Suppressor macrophage (primary cell): ENCODE data around the gene NINJ2.
"Not testable (repeated sequence)": the region's sequence is repeated elsewhere in the genome, so short reads cannot be mapped to it uniquely, and the experiment has no call there.

ENCODE experiments used
- DNase-seq, 4 experiments: peaks; one replicate each; pipeline ENCODE4 v3.0.0-alpha.2; 2020 to 2022
- total RNA-seq, 17 experiments: gene quantifications; one replicate each; lab custom pipeline; 2026; ENCODE audit warnings: mixed read lengths in 6 of 17, inconsistent platforms in 3 of 17; lab: John Stamatoyannopoulos, UW

NINJ2 gene
- total RNA-seq = 2.0 to 9.3 (median 4.7) reads per million in 17 experiments

- DNase-seq = no peak
These were observed at the start of gene NINJ2 for GRCh38 chr12:663293-663871. TSS of gene NINJ2 (minus strand) at chr12:663445. CDS start at chr12:663360, 85 bp downstream.

- peak in 3 of 4 experiments; percentile 26 to 39 (median 36) for DNase-seq
These were observed 49.1 kb upstream of the NINJ2 start for GRCh38 chr12:712172-712863.

- no peak for DNase-seq
These were observed 46.3 kb upstream of the NINJ2 start for GRCh38 chr12:709455-710020.

- DNase-seq = not testable (repeated sequence)
These were observed 44.8 kb upstream of the NINJ2 start for GRCh38 chr12:708084-708483.

GRCh38 chr12:704516-705242 lies 41.4 kb upstream of the NINJ2 start:
- DNase-seq = no peak

- no peak for DNase-seq
These were observed 38.8 kb upstream of the NINJ2 start for GRCh38 chr12:701896-702539.

GRCh38 chr12:700016-700415 lies 36.8 kb upstream of the NINJ2 start:
- DNase-seq = peak in 1 of 4 experiments; percentile 27

- DNase-seq = not testable (repeated sequence)
These were observed 35.0 kb upstream of the NINJ2 start for GRCh38 chr12:698222-698621.

GRCh38 chr12:697481-697880 lies 34.2 kb upstream of the NINJ2 start:
- peak in 3 of 4 experiments; percentile 23 to 58 (median 49) for DNase-seq

GRCh38 chr12:694734-695503 lies 31.7 kb upstream of the NINJ2 start:
- peak in 1 of 4 experiments; percentile 13 for DNase-seq

- no peak for DNase-seq
These were observed 30.8 kb upstream of the NINJ2 start for GRCh38 chr12:693934-694533.

GRCh38 chr12:692274-692673 lies 29.0 kb upstream of the NINJ2 start:
- no peak for DNase-seq

- no peak for DNase-seq
These were observed 27.2 kb upstream of the NINJ2 start for GRCh38 chr12:690466-690865.

- DNase-seq = peak; percentile 49 to 78 (median 64)
These were observed 22.1 kb upstream of the NINJ2 start for GRCh38 chr12:685388-685787.

- no peak for DNase-seq
These were observed 21.2 kb upstream of the NINJ2 start for GRCh38 chr12:684416-684815.

- no peak for DNase-seq
These were observed 18.5 kb upstream of the NINJ2 start for GRCh38 chr12:681568-682256.

- no peak for DNase-seq
These were observed 15.8 kb upstream of the NINJ2 start for GRCh38 chr12:678747-679712.

- no peak for DNase-seq
These were observed 12.3 kb upstream of the NINJ2 start for GRCh38 chr12:675562-675961.

GRCh38 chr12:674272-674781 lies 11.1 kb upstream of the NINJ2 start:
- peak; percentile 32 to 67 (median 47) for DNase-seq
